HL-60/S4 (cell line): ENCODE results near the gene MACF1.
"Not testable (repeated sequence)": the region's sequence is repeated elsewhere in the genome, so short reads cannot be mapped to it uniquely, and the experiment has no call there.

Experiments
- in situ Hi-C: fragments of 300-500 bp; cut with MboI; formaldehyde crosslinking; loops from 2 replicates; pipeline ENCODE4 v1.14.3; 2022; ENCODE audit warnings: low sequenced_read_pairs

MACF1 gene

GRCh38 chr1:39204441-39205081, at the start of gene MACF1:
Gene MACF1 (plus strand): TSS chr1:39204695. CDS start chr1:39205023, 328 bp downstream.
- in situ Hi-C loops, result no loop called here

- in situ Hi-C loops, result no loop called here
Observed at GRCh38 chr1:39157304-39157703, 47.2 kb upstream of the MACF1 start.

- in situ Hi-C loops, result no loop called here
Observed at GRCh38 chr1:39158327-39159086, 46.0 kb upstream of the MACF1 start.

GRCh38 chr1:39159224-39160036, 45.1 kb upstream of the MACF1 start:
- in situ Hi-C loops, result no loop called here

- in situ Hi-C loops, result no loop called here
Observed at GRCh38 chr1:39160703-39161102, 43.8 kb upstream of the MACF1 start.

DNA sequence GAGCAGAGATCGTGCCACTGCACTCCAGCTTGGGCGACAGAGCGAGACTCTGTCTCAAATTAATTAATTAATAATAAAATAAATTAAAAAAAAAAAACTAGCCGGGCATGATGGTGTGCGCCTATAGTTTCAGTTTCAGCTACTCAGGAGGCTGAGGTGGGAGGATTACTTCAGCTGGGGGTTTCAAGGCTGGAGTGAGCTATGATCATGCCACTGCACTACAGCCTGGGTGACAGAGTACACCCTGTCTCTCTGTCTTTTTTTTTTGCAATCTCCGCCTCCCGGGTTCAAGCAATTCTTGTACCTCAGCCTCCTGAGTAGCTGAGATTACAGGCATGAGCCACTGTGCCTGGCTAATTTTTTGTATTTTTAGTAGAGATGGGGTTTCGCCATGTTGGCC, 42.7 kb upstream of the MACF1 start:
- in situ Hi-C loops, result not testable (repeated sequence)

- in situ Hi-C loops, result no loop called here
Observed at GRCh38 chr1:39163469-39163868, 41.0 kb upstream of the MACF1 start.

DNA sequence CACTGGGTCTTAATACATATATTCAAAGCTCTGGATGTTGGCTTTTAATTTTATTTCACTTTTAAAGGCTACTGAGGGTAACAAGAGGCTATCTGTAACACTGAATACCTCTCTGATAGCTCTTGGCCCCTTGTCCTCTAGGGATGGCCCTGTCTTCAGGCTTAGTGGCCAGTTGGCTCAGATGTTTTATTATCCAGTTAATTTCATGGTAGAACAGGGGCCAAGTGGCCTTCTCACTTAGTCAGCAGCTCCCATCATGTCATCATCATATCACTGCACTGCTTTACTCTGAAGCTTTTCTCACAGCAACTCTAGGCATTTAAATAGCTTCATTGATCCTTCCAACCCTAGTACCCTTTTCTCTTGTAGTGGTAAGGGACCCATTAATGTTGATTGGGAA, 40.2 kb upstream of the MACF1 start:
- in situ Hi-C loops, result no loop called here

GRCh38 chr1:39165049-39165448, 39.4 kb upstream of the MACF1 start:
- in situ Hi-C loops, result no loop called here

DNA sequence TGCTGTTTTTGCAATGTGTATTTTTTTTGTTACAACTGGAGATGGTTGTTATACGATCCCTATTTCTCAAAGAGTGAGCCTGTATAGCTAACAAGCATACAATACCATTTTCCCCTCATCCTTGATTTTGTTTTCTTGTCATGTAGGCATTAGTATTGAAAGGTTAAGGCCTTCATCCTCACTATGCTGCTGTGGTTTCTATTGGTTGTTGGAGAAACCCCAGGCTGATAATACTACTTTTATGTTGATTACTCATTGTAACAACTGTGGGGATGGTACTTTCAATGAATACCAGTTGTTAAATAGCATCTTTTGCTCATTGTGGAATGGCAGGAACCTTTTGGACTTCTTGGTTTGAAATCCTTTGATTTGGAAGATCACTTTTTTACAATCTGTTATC, 39.0 kb upstream of the MACF1 start:
- in situ Hi-C loops, result no loop called here

DNA sequence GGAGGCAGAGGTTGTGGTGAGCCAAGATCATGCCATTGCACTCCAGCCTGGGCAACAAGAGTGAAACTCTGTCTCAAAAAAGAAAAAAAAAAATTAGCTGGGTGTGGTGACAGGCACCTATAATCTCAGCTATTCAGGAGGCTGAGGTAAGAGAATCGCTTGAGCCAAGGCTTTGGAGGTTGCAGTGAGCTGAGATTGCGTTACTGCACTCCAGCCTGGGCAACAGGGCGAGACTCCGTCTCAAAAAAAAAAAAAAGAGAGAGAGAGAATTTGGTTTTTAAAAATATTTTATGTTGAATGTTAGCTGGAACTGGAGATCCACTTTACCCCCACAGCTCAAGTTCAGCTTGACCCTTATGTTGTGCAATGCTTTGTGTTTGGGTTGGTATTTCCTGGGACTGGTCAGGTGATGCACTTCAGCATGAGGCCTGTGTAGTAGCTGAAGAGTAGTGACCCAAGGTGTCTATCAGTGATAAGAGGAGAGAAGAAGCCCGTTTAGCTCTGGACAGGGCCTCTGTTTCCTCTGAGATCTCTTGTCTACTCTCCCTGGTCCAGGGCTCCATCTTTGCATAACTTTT, 36.8 kb upstream of the MACF1 start:
- in situ Hi-C loops, result no loop called here

DNA sequence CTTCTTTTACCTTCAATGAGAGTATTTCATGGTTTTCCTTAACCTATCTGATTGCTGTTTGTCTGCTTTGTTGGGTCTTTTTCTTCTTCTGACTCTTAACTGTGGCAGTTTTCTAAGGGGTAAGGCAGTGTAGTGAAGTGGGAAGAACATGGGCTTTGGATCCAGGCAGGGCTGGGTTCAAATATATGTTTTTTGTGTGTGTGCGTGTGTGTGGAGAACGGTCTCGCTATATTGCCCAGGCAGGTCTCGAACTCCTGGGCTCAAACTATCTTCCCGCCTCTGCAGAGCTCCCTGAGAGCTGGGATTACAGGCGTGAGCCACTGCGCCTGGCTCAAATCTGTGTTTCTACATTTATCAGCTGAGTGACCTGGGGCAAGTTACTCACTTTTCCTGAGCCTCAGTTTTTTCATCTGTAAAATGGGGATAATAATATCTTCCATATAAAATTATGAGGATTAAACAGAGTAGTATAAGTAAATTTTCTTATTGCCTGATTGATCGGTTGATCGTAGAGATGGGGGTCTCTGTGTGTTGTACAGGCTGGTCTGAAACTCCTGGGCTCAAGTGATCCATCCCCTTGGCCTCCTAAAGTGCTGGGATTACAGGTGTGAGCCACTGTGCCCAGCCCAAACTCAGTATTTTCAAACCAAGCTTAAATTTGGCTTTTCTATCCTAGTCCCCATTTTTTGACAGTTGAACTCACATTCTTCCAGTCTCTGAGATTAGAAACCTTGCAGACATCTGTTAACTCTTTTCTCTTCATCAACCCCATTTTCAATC, 36.0 kb upstream of the MACF1 start:
- in situ Hi-C loops, result no loop called here

DNA sequence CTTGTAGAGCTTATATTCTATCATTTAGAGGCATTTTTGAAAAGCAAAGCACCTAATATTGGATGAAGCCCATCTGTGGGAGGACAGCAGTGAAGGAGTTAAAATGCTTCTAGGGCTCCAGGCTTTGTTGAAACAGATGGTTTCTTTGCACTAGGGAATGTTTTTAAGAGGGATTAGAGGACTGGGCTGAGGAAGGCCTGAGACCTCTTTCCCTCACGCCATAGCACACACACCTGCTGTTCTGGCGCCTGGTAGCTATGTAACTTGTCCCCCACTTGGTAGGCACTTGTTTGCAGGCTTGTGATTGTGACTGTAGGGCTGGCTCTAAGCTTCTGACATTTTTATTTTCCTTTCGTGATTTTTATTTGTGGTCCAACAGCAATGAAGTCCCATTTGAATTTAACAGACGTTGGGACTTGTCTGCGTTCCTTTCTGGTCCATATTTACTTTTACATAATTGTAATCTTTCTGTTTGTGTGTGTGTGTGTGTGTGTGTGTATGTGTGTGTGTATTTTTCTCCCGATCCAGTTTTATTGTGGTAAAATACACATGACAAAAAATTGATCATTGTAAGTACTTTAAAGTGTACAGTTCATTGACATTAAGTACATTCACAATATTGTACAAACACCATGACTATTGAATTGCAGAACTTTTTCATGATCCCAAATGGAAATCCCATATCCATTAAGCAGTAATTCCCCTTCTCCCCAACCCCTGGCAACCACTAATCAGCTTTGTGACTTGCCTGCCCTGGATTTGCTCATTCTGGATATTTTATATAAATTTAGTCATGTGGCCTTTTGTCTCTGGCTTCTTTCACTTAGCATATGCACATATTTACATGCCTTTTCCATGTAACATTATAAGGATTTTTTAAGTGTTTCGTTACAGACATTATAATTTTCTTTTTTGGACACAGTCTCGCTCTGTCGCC, 33.5 kb upstream of the MACF1 start:
- in situ Hi-C loops, result no loop called here

- in situ Hi-C loops, result no loop called here
Observed at GRCh38 chr1:39173119-39173994, 31.1 kb upstream of the MACF1 start.

GRCh38 chr1:39173995-39174380, 30.5 kb upstream of the MACF1 start:
- in situ Hi-C loops, result no loop called here

DNA sequence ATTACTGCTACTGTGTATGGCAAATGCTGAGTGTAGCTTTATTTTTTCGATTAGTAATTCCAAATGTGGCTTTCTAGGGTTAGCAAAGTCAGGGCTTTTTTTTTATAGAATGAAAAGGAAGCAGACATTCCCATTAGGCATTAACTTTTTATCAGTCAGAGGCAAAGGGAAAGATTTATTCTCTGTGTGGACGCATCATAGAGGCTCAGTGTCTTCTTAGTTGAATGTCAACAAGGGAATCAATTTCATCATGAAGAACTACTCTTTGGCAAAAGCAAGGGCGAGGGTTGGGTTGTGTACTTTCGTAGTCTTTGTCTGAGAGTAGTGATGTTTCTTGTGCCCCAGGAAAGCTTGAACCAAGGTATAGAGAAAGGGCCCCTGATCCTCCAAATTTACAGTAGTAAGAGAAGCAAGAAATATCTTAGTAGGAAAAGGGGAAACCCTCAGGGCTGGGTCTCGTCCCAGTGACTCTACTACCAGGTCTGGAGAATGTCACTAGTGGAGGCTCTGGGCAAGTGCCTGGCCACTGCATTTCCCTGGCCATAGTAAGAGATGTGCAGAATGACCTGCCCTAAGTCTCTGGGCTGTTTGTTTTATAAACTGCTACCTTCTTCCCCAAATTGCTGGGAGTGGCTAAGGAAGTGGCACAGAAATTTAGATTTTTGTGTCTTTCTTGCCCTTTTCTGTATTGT, 30.0 kb upstream of the MACF1 start:
- in situ Hi-C loops, result no loop called here

GRCh38 chr1:39177706-39178105, 26.8 kb upstream of the MACF1 start:
- in situ Hi-C loops, result no loop called here
